GM12891 (cell line): ENCODE results near the gene FBXL17. TPM values are rescaled to one million over a fixed set of nuclear protein-coding genes. Genes with fewer than 3 reads are reported as not detected.
"Not testable (repeated sequence)": the region's sequence is repeated elsewhere in the genome, so short reads cannot be mapped to it uniquely, and the experiment has no call there.

Source experiments
- DNase-seq: peaks from one replicate; pipeline ENCODE4 v3.0.0; 2011; ENCODE audit warnings: low spot score; ENCODE audit not compliant: insufficient read length
- FAIRE-seq: peaks from 2 replicates; lab custom pipeline; 2011; peaks lifted over from hg19 to GRCh38; lab: Jason Lieb, UNC
- PAX5 ChIP-seq: IDR thresholded peaks from 2 replicates; pipeline ENCODE4 v1.6.1; 2011; ENCODE audit warnings: low read length, moderate library complexity, mild to moderate bottlenecking; ENCODE audit not compliant: insufficient read depth, severe bottlenecking
- POLR2A ChIP-seq: IDR thresholded peaks from 2 replicates; pipeline ENCODE4 v1.6.1; 2011; ENCODE audit warnings: low read depth, low read length, control low read depth
- POLR2AphosphoS5 ChIP-seq: IDR thresholded peaks from 2 replicates; pipeline ENCODE4 v1.6.1; 2011; ENCODE audit warnings: low read depth, low read length, control low read depth
- POU2F2 ChIP-seq: IDR thresholded peaks from 2 replicates; pipeline ENCODE4 v1.6.1; 2011; ENCODE audit warnings: low read depth, mild to moderate bottlenecking, control low read depth, low read length, moderate library complexity
- SPI1 ChIP-seq: IDR thresholded peaks from 2 replicates; pipeline ENCODE4 v1.6.1; 2011; ENCODE audit warnings: low read depth, low read length, control low read depth
- TAF1 ChIP-seq: IDR thresholded peaks from 2 replicates; pipeline ENCODE4 v1.6.1; 2011; ENCODE audit warnings: low read depth, low read length, control low read depth
- polyA plus RNA-seq: library from polyadenylated mRNA; unstranded; fragments of >200 nt; gene quantifications from one replicate; pipeline ENCODE4 v1.2.1, GENCODE V29; 2012; ENCODE audit warnings: low read depth, missing spikeins, inconsistent platforms; ENCODE audit not compliant: missing spikeins

FBXL17 gene
- 6.1 TPM for polyA plus RNA-seq

GRCh38 chr5:108381954-108382783, at the start of gene FBXL17:
Gene FBXL17 (minus strand): TSS chr5:108382098.
- FAIRE-seq (peak; percentile 98), DNase-seq (peak; percentile 56)
- TF ChIP-seq TAF1 = peak; percentile 82
- peak; percentile 19; the same call in 1 of the 2 replicates for TF ChIP-seq SPI1
- TF ChIP-seq PAX5 = no peak
- no peak; the same call in 1 of the 2 replicates for TF ChIP-seq POU2F2
- peak; percentile 82 for TF ChIP-seq POLR2A
- peak; percentile 88 for TF ChIP-seq POLR2AphosphoS5

- DNase-seq (no peak), FAIRE-seq (no peak)
Measured at GRCh38 chr5:108430931-108431608, 49.2 kb upstream of the FBXL17 start.

GRCh38 chr5:108421713-108422112, 39.8 kb upstream of the FBXL17 start:
- no peak for DNase-seq
- TF ChIP-seq TAF1 (no peak), POLR2A (no peak), PAX5 (no peak)
- no peak for FAIRE-seq

More at GRCh38 chr5:108430931-108431608, 49.2 kb upstream of the FBXL17 start:
- TF ChIP-seq POLR2AphosphoS5 (no peak), POU2F2 (no peak), PAX5 (no peak), TAF1 (no peak), SPI1 (no peak), POLR2A (no peak)

DNA sequence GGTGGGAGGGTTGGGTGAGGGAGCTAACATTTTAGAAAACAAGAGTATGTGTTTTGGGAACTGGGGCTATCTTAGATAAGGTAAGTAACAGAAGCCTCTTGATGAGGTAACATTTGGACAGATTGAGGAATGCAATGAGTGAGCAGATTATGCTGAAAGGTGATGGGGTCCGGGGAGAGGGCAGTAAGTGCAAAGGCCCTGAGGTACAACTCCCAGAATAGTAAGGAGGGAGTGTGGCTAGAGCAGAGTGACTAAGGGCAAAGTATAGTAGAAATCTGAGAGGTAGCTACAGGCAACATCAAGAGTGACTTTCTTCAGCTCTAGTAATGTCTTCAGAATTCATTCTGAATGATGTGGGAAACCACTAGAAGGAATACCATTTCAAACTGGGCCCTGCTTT, 38.9 kb upstream of the FBXL17 start:
- no peak for DNase-seq
- no peak for TF ChIP-seq POU2F2
- TF ChIP-seq TAF1 = no peak
- TF ChIP-seq PAX5 = no peak
- no peak for TF ChIP-seq POLR2AphosphoS5
- TF ChIP-seq SPI1 = no peak
- TF ChIP-seq POLR2A = no peak
- FAIRE-seq = no peak

DNA sequence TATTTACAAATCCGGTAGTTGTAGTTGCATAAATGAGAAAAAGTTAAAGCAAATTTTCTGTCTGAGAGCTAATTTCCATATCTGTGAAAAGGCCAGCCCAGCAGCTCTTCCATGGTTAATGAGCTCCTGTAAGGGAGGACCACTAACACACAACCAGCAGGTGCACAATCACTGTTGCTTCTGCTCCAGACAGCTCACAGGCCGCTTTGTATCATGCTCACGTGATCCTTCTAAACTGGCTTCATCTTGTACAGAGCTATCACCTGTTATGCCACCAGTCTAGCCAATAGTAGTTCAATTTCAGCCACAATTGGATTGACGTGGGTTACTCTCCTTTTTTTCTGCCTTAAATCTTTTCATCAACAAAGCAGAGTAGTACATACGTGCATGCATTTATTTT, 38.3 kb upstream of the FBXL17 start:
- DNase-seq (no peak), FAIRE-seq (no peak)
- TF ChIP-seq POLR2A = no peak
- TF ChIP-seq POLR2AphosphoS5 = no peak
- no peak for TF ChIP-seq TAF1
- TF ChIP-seq SPI1 = no peak
- TF ChIP-seq POU2F2 = no peak
- no peak for TF ChIP-seq PAX5

- TF ChIP-seq SPI1 = no peak
- no peak for TF ChIP-seq PAX5
- TF ChIP-seq POU2F2 = no peak
- no peak for TF ChIP-seq POLR2AphosphoS5
- no peak for TF ChIP-seq POLR2A
- no peak for TF ChIP-seq TAF1
- DNase-seq = no peak
- no peak for FAIRE-seq
Measured at GRCh38 chr5:108418197-108418596, 36.3 kb upstream of the FBXL17 start.

DNA sequence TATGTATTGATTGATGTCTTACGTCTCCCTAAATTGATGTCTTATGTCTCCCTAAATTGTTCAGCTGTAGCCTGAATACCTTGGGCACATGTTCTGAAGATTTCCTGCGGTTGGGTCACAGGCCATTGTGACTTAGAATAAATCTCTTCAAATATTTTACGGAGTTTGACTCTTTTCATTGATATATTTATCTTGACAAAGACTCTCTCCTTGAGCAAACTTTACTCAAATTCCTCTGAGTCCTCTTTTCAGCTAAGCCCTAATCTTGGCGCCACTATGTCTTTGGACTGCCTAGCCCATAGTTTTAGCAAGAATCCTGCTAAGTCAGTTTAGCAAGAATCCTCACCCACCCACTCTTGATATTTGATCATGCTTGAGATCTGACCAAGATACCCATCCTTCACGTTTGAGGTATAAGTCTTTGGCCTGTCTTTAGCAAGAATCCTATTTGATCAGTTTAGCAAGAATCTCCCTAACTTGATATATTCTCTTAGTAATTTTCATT, 35.3 kb upstream of the FBXL17 start:
- FAIRE-seq (no peak), DNase-seq (no peak)
- no peak for TF ChIP-seq POLR2AphosphoS5
- TF ChIP-seq PAX5 = no peak
- no peak for TF ChIP-seq SPI1
- TF ChIP-seq POU2F2 = no peak
- TF ChIP-seq TAF1 = no peak
- TF ChIP-seq POLR2A = no peak

DNA sequence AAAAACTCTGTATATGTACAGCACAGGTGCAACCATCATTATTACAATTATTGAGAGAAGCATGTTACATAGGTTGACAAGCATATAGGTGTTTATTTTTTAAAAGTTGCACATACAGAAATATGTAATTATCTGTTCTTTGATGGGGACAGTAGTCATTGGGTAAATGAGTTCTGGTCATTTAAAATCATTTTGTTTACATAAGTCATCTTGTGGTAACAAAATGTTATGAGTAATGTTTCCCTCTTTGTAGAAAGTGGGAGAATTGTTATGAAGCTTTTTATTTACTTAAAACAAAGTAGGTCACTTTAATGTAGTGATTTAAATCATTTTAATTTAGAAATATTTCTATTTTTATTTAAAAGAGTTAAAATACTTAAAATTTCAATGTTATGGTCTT, 33.8 kb upstream of the FBXL17 start:
- DNase-seq (no peak), FAIRE-seq (no peak)
- TF ChIP-seq POLR2AphosphoS5 (no peak), POU2F2 (no peak), POLR2A (no peak), SPI1 (no peak), TAF1 (no peak), PAX5 (no peak)

DNA sequence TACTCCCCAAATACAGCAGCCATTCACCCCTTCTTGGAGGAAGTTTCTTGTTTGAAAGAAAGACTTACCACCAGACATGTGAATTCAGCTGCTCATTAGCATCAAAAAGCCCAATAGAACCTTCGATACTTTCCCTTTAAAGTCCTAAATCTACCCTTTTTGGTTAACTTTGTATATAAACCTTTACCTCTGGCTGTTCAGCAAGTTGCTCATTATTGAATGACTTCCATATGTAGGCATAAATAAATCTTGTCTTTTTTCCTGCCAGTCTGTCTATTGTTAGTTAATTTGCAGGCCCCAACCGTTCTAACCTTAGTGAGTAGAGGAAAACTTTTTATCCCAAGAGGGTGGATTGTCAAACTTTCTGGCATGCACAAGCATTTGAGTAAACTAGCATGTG, 27.9 kb upstream of the FBXL17 start:
- DNase-seq (no peak), FAIRE-seq (no peak)
- TF ChIP-seq PAX5 (no peak), TAF1 (no peak), POU2F2 (no peak)

DNA sequence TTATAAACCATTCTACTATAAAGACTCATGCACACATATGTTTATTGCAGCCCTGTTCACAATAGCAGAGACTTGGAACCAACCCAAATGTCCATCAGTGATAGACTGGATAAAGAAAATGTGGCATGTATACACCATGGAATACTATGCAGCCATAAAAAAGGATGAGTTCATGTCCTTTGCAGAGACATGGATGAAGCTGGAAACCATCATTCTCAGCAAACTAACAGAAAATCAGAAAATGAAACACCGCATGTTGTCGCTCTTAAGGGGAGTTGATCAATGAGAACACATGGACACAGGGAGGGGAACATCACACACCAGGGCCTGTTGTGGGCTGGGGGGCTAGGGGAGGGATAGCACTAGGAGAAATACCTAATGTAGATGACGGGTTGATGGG, 23.3 kb upstream of the FBXL17 start:
- FAIRE-seq, DNase-seq: not testable (repeated sequence)
